ENCODE results near the gene PTPN3. TPM values are rescaled to one million over a fixed set of nuclear protein-coding genes. Genes with fewer than 3 reads are reported as not detected.
"Not testable (repeated sequence)": the region's sequence is repeated elsewhere in the genome, so short reads cannot be mapped to it uniquely, and the experiment has no call there.

The PTPN3 gene
- total and polyA plus RNA-seq, 2 experiments from 2014 or later = 0.84 to 2.1 TPM

DNA sequence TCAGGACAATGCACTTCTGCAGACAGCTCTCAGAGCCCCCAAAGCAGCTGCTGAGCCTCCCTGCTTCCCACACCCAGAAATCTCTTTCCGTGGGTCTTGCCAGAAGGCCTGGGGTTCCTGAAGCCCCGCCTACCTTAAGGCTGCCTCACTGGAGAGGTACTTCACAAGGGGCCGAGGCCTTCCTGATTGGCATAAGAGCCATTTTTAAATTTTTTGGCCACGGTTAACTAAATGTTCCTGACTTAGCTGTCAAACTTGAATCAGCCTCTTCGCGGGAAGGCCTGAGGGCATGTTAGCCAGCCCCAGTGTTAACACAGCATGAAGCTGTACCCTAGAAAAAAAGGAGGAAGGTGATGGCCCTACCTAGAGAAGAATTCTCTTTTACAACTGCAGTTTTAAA, 156.5 kb downstream of the PTPN3 start:
- H3K4me1 ChIP-seq (ENCODE audit: low read depth) = no peaks in the 10 kb centered on the region
- no peak overlapping the region for H3K4me3 ChIP-seq
- TF ChIP-seq, protein P1, sequence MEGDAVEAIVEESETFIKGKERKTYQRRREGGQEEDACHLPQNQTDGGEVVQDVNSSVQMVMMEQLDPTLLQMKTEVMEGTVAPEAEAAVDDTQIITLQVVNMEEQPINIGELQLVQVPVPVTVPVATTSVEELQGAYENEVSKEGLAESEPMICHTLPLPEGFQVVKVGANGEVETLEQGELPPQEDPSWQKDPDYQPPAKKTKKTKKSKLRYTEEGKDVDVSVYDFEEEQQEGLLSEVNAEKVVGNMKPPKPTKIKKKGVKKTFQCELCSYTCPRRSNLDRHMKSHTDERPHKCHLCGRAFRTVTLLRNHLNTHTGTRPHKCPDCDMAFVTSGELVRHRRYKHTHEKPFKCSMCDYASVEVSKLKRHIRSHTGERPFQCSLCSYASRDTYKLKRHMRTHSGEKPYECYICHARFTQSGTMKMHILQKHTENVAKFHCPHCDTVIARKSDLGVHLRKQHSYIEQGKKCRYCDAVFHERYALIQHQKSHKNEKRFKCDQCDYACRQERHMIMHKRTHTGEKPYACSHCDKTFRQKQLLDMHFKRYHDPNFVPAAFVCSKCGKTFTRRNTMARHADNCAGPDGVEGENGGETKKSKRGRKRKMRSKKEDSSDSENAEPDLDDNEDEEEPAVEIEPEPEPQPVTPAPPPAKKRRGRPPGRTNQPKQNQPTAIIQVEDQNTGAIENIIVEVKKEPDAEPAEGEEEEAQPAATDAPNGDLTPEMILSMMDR (IDR thresholded peaks at IDR 0.05; ENCODE audit: low read depth, low read length) = no peak
- no peak for DNase-seq (ENCODE audit: low read depth in 1 of 2, low spot score in 1 of 2)
- H3K36me3 ChIP-seq = no peaks in the 10 kb centered on the region
- H3K9me3 ChIP-seq (ENCODE audit: low read depth) = no peaks in the 10 kb centered on the region
- no peak overlapping the region for H3K27ac ChIP-seq
- H3K27me3 ChIP-seq = no peaks in the 10 kb centered on the region

- not testable (repeated sequence) for H3K4me1 ChIP-seq (ENCODE audit: low read depth); H3K27ac ChIP-seq; H3K9me3 ChIP-seq (ENCODE audit: low read depth); H3K36me3 ChIP-seq; H3K4me3 ChIP-seq; DNase-seq (ENCODE audit: low read depth in 1 of 2, low spot score in 1 of 2); H3K27me3 ChIP-seq
Measured at GRCh38 chr9:109340979-109341378, 157.1 kb downstream of the PTPN3 start.

DNA sequence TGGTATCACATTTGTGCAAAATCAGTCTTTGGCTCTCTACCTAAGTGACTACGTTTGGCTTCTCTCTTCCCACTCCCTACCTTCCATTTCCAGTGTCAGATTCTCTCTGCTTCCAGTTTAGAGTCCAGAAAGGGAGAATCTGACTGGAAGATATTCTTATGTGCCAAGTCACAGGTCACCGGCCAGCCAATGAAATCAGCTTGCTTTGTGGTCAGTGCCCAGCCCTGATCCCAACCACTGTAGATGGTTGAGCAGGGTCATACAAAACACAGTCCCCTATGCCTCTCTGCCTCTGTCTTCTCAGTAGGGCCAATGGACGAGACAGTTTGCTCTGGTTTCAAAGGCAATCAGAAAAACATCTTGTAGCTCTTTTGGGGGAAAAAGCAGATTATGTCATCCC, 161.7 kb downstream of the PTPN3 start:
- TF ChIP-seq, protein P1 (IDR thresholded peaks at IDR 0.05; ENCODE audit: low read depth, low read length) = no peak
- no peaks in the 10 kb centered on the region for H3K9me3 ChIP-seq (ENCODE audit: low read depth)
- no peaks in the 10 kb centered on the region for H3K36me3 ChIP-seq
- H3K4me1 ChIP-seq (ENCODE audit: low read depth) = no peaks in the 10 kb centered on the region
- no peak overlapping the region for H3K4me3 ChIP-seq
- DNase-seq (ENCODE audit: low read depth in 1 of 2, low spot score in 1 of 2) = no peak
- no peaks in the 10 kb centered on the region for H3K27me3 ChIP-seq
- no peak overlapping the region for H3K27ac ChIP-seq

DNA sequence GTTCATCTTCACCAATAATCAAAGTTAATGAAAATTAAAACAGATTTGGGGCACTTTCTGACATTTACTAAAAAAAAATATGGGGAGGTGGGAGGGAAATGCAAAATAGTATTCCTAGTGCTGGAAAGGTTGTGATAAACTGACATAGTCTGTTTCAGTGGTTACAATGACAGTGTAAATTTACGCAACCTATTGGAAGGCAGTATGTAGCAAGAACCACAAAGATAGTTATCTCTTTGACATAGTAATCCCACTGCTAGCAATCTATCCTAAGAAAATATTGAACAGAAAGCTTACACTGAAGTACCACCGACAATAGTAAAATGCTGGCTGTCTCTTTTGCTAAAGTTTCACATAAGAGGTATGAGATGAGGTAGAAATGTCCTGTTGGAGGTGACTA, 162.2 kb downstream of the PTPN3 start:
- H3K36me3 ChIP-seq = no peaks in the 10 kb centered on the region
- TF ChIP-seq, protein P1 (IDR thresholded peaks at IDR 0.05; ENCODE audit: low read depth, low read length) = no peak
- H3K27me3 ChIP-seq = no peaks in the 10 kb centered on the region
- DNase-seq (ENCODE audit: low read depth in 1 of 2, low spot score in 1 of 2) = no peak
- no peaks in the 10 kb centered on the region for H3K9me3 ChIP-seq (ENCODE audit: low read depth)
- no peak overlapping the region for H3K27ac ChIP-seq
- no peak overlapping the region for H3K4me3 ChIP-seq
- H3K4me1 ChIP-seq (ENCODE audit: low read depth) = no peaks in the 10 kb centered on the region

DNA sequence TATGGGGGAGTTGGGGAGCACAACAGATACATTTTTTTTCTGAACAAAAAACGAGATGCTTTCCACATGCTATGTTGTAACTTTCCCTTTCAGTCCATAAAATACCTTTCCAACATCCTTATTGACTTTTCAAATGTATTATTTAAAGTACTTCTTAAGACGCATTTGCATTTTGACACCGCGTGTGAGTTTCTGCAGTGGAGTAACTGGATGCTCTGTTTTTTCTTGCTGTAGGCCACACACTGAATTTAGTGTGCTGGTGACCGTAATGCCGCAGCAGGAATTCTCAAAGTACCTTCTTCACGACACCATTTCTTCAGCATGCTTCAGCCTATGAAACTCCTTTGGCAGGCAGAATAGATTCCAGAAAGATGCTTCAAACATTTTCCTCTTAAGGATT, 163.0 kb downstream of the PTPN3 start:
- H3K27ac ChIP-seq = no peak overlapping the region
- H3K27me3 ChIP-seq = no peaks in the 10 kb centered on the region
- TF ChIP-seq, protein P1 (IDR thresholded peaks at IDR 0.05; ENCODE audit: low read depth, low read length) = no peak
- H3K4me1 ChIP-seq (ENCODE audit: low read depth) = no peaks in the 10 kb centered on the region
- H3K4me3 ChIP-seq = no peak overlapping the region
- DNase-seq (ENCODE audit: low read depth in 1 of 2, low spot score in 1 of 2) = no peak
- H3K36me3 ChIP-seq = no peaks in the 10 kb centered on the region
- no peaks in the 10 kb centered on the region for H3K9me3 ChIP-seq (ENCODE audit: low read depth)

DNA sequence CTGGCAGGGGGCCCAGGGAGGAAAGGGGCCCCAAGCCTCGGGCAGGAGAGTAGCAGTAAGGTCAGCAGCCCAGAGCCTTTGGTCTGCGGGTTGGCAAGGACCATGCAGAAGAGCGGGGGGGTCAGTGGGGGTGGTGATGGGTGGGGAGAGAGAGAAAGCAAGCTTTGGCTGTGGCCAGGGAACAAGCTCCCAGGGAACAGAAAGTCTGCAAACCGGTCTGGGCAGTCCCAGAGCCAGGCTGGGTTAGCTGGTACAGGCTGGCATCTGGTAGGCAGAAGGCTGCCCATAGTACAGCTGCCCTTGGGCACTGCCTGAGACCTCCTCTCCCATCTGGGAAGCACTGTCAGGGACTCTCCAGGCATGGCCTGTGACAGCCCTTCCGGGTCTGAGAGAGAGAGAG, 166.8 kb downstream of the PTPN3 start:
- DNase-seq (ENCODE audit: low read depth in 1 of 2, low spot score in 1 of 2) = peak in 1 of 2 donors; percentile 81
- Histone ChIP-seq H3K36me3 (no peaks in the 10 kb centered on the region), H3K27me3 (no peaks in the 10 kb centered on the region), H3K4me3 (no peak overlapping the region), H3K9me3 (ENCODE audit: low read depth) (no peaks in the 10 kb centered on the region), H3K27ac (no peak overlapping the region), H3K4me1 (ENCODE audit: low read depth) (no peaks in the 10 kb centered on the region)
- TF ChIP-seq, protein P1 (IDR thresholded peaks at IDR 0.05; ENCODE audit: low read depth, low read length) = no peak
